Endometrial microvascular endothelial cells (primary cell): ENCODE measurements around the gene ZNF699. TPM values are rescaled to one million over a fixed set of nuclear protein-coding genes. Genes with fewer than 3 reads are reported as not detected.
"Not testable (repeated sequence)": the region's sequence is repeated elsewhere in the genome, so short reads cannot be mapped to it uniquely, and the experiment has no call there.

Experiments used
- in situ Hi-C: cut with HindIII; loops from 2 replicates; pipeline ENCODE4 v1.10.0; 2017; ENCODE audit warnings: low sequenced_read_pairs, low pct_unique_long_range_greater_than_20kb; ENCODE audit errors: inconsistent ontology term
- total RNA-seq: library from RNA; depleted of rRNA; stranded (reverse); fragments of >200 nt; gene quantifications from one replicate; pipeline ENCODE4 v1.2.3, GENCODE V29; 2015; ENCODE audit errors: inconsistent ontology term

ZNF699 gene
- total RNA-seq, 1 donor from 2014 or later, result 8.9 TPM

DNA sequence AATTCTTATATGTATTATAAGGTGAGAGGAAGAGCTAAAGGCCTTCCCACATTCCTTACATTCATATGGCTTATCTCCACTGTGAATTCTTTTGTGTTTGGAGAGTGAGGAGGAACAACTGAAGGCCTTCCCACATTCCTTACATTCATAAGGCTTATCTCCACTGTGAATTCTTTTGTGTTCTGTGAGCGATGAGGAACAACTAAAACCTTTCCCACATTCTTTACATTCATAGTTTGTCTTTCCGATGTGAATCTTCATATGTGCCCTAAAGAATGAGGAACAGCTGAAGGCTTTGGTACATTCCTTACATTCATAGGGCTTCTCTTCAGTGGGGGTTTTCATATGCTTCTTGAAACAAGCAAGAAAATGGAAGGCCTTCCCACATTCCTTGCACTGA lies 13.3 kb downstream of the ZNF699 start:
- in situ Hi-C loops, result no loop called here

- in situ Hi-C loops, result no loop called here
Observed at GRCh38 chr19:9295411-9295849, 14.2 kb downstream of the ZNF699 start.

DNA sequence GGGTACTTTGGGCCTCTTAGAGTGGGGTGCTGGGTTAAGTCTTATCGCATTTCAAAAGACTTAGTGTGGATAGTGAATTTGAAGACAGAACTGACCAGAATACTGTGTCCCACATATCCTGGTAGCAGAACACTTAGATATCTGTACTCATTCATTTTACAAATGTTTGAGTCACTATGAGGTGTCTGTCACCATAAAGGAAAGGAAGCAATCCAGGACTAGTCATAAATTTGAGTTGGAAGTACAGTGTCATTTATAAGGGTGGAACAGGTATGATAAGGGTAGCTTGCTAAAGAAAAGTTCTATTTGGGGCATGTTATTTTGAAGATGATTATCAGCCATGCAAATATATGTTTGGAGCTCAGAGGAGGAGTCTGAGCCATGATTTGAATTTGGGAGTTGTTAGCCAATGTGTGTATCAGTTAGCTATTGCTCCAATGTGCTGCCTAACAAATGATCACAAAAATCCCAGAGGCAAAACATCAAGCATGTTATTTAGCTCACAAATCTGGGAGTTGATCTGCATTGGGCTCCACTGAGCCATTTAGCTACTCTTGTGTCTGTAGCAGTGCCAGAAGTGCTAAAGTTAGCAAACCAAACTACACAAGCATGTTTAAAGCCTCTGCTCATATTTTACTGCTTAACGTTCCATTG lies 20.3 kb downstream of the ZNF699 start:
- in situ Hi-C loops, result no loop called here

- in situ Hi-C loops, result not testable (repeated sequence)
Observed at GRCh38 chr19:9283485-9283884, 26.2 kb downstream of the ZNF699 start.

DNA sequence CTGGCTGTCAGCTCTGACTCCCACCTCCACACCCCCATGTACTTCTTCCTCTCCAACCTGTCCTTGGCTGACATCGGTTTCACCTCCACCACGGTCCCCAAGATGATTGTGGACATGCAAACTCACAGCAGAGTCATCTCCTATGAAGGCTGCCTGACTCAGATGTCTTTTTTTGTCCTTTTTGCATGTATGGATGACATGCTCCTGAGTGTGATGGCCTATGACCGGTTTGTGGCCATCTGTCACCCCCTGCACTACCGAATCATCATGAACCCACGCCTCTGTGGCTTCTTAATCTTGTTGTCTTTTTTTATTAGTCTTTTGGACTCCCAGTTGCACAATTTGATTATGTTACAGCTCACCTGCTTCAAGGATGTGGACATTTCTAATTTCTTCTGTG lies 58.4 kb downstream of the ZNF699 start:
- in situ Hi-C loops, result no loop called here

DNA sequence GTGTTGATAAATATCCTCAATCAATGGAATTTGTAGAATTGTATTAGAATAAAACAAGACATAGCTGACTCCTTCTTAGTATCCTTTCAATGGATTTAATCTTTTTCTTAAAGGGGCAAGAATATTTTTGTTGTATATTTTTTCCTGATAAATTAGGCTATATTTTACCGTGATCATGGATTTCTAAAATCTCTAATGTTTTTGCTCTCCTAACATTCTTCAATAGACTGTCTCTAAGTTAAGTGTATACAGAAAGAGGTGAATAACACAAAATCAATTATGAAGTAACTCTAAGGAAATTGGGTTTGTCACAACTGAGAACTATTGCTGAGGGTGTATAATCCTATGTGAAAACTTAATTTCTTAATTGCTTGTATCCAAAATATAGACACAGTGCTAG lies 59.0 kb downstream of the ZNF699 start, which contains the start of gene OR7E24:
OR7E24 (plus strand) TSS at position 301 of the 400 bp plus-strand sequence. CDS start 114 bp downstream, outside the sequence.
- in situ Hi-C loops, result no loop called here

Other genes starting within 250 kb of the ZNF699 start
- gene OR1M1, start 222.8 kb downstream of the ZNF699 start, total RNA-seq, result not detected
- not detected for gene OR7G2, start 202.4 kb downstream of the ZNF699 start, total RNA-seq
- gene OR7G1, start 194.1 kb downstream of the ZNF699 start, total RNA-seq, result not detected
- not detected for gene OR7G3, start 182.9 kb downstream of the ZNF699 start, total RNA-seq
- 26.4 TPM for gene ZNF317, start 169.4 kb downstream of the ZNF699 start, total RNA-seq
- gene OR7D2, start 130.9 kb downstream of the ZNF699 start, total RNA-seq, result not detected
- gene OR7D4, start 90.2 kb downstream of the ZNF699 start, total RNA-seq, result not detected
- gene OR7E24, start 58.9 kb downstream of the ZNF699 start, total RNA-seq, result not detected
- 5.9 TPM for gene ZNF559, start 14.3 kb upstream of the ZNF699 start, total RNA-seq
- 0.56 TPM for gene ZNF177, start 53.2 kb upstream of the ZNF699 start, total RNA-seq
- gene ZNF266, start 125.7 kb upstream of the ZNF699 start, total RNA-seq, result 13.0 TPM
- not detected for gene ZNF560, start 188.8 kb upstream of the ZNF699 start, total RNA-seq
- 10.8 TPM for gene ZNF426, start 228.8 kb upstream of the ZNF699 start, total RNA-seq